DND-41 (cell line): ENCODE data around the gene GPC6.

Experiments
- CTCF ChIP-seq: IDR thresholded peaks from 2 replicates; pipeline ENCODE4 v1.5.1; 2012; ENCODE audit warnings: borderline replicate concordance, low read length, moderate library complexity, mild to moderate bottlenecking; ENCODE audit not compliant: poor library complexity, severe bottlenecking; ENCODE audit errors: extremely low read depth
- EZH2 ChIP-seq: IDR thresholded peaks from 3 replicates; pipeline ENCODE4 v1.6.1; 2012; ENCODE audit warnings: borderline replicate concordance, low read depth, mild to moderate bottlenecking, moderate library complexity, low read length, inconsistent platforms; ENCODE audit not compliant: severe bottlenecking

DNA sequence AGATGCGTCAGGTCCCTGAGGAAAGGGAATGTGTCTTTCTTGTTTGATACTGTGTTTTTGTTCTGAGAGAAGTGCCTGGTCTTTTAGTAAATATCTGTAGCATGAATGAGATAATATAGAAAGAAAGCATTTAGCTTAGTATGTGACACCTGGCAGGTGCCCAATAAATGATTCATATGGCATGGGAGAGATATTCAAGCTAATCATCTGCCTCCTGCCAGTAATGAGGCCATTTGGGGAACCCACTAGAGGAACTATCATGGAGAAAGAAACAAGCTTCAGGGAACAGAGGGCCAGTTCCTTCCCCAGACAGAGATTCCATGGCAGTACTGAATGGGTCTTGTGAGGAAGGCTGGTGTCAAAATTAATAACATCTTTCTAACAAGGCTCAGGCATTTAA, 648.9 kb downstream of the GPC6 start:
- TF ChIP-seq CTCF = no peak
- no peak for TF ChIP-seq EZH2
